HK-2 (cell line): ENCODE measurements around the gene INPP5A.
"Not testable (repeated sequence)": the region's sequence is repeated elsewhere in the genome, so short reads cannot be mapped to it uniquely, and the experiment has no call there.

ENCODE experiments used
- DNase-seq: peaks from one replicate; pipeline ENCODE4 v3.0.0-alpha.2; 2018; ENCODE audit not compliant: unreplicated experiment

INPP5A gene

DNA sequence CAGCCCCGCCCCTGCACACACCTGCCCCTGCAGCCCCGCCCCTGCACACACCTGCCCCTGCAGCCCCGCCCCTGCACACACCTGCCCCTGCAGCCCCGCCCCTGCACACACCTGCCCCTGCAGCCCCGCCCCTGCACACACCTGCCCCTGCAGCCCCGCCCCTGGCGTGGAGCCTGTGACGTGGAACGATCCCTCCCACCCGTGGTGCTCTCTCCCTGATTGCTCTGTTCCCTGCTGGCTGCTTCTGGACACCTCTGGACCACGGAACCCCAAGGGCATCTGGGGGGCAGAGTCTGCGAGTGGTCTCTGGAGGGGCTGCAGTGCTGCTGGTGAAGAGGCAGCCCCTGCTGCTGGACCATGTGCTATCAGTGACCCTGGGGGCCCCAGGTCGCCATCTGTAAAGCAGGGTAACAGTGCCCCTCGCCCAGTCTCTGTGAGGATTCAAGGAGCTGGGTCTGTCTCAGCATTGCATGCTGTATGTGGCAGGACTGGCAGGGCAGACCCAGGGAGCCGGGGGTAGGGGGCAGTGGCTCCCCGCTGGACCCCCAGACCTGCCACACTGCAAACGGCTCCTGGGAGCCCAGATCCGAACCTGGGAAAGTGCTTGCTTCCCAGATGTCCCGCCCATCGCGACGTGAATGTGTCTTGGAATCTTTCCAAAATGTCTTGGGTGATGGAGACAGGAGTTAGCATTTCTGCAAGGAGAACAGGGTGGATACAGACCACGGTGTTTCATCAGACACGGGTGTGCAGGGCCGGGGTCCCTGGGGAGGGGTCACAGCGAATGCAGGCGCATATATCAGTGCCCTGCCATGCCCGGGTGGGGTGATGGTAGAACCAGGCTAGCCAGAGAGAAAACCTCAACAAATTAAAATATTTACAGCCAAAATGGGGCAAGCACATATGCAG is 276.2 kb downstream of the INPP5A start:
- DNase-seq: no peak

DNA sequence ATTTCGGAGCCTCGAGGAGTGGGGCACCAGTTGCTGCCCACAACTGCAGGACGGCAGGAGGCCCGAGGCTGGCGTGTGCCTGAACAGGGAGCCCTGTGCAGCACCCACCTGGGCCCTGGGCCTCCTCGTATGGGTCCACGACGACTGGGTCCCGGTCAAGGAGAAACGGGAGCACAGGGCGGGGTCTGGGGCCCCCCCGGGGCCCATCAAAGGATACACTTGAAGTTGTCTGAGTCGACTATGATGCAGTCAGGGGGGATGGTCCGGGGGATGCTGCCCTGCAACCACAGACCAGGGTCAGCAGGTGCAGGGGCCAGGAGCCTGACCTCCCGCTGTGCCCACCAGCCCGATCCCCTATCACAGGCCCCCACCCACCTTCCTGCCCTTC is 276.9 kb downstream of the INPP5A start:
- no peak for DNase-seq

DNA sequence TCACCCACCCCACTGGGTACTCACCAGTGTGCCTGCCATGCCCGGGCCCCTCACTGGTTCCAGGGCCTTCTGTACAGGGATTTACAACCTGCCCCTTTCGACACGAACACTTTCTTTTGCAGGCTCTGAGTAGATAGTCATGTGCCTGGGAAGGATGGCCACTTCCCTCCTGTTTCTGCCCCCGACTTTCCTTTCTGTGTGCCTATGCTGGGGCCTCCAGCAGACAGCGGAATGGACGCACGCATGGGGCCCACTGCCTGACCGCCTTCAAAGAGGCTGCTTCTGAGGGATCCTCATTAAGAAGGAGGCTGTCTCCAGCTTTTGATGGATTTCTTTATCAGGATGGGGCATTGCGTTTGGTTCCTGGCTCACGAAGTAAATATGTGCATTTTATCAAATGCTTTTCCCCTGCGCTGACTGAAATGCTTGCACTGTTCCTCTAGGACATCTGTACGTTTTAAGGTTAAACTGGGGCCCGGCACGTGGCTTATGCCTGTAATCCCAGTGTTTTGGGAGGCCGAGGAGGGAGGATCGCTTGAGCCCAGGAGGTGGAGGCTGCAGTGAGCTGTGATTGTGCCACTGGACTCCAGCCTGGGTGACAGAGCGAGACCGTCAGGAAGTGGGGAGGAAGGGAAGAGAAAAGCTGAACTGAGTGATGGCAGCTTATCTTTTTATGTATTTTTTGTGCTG is 277.7 kb downstream of the INPP5A start:
- DNase-seq: no peak

DNA sequence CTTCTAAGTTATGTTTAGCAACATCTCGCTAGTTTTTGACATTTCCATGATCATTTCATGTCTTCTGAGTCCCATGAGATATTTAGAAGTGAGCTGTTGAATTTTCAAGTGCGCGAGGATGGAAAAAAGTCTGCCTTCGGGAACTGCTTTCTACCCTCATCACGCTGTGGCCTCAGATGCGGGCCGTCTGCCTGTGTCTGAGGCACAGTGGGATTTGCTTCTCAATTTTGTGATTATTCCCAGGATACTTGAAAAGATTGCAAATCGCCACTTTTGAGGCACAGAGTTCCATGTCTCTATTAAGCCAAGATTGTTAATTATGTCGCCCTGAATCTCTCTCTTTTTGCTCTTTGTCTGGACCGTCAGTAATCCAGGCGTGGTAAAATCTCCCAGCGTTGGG is 279.1 kb downstream of the INPP5A start:
- DNase-seq: no peak

DNA sequence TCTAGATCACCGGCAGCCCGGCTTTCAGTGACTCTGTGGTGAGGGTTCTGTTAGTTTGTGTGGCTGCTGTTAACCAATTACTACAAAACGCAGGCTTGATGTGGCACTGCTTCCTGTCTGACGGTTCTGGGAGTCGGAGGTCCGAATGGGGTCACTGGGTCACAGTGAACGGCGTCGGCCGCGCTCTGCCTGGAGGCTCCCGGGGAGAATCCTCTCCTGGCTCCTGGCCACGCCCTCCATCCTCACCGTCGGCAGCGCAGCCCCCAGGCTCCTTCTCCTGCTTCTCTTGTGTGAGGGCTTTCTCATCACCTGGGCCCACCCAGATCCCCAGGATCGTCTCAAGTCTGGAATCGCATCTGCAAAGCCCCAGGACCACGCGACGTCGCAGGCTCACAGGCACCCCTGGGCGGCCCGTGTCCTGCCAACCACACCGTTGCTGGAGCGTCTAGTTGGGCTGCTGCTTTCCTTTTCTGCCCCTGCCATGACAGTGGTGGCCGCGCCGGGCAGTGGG is 280.2 kb downstream of the INPP5A start:
- DNase-seq: no peak

DNA sequence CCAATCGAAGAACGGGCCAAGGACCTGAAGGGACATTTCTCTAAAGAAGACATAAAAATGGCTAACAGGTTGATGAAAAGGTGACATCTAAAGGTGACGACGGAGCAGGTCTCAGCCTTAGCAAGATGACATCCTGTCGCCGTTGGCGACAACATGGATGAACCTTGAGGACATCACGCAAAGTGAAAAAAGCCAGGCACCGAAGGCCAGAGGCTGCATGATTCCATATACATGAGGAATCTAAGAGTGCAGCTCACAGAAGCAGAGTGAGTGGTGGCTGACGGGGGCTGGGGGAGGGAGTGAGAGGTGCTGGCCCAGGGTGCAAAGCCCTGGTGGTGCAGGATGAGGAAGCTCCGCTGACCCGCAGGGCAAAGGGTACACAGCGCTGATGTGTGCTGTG is 282.5 kb downstream of the INPP5A start:
- no peak for DNase-seq

DNA sequence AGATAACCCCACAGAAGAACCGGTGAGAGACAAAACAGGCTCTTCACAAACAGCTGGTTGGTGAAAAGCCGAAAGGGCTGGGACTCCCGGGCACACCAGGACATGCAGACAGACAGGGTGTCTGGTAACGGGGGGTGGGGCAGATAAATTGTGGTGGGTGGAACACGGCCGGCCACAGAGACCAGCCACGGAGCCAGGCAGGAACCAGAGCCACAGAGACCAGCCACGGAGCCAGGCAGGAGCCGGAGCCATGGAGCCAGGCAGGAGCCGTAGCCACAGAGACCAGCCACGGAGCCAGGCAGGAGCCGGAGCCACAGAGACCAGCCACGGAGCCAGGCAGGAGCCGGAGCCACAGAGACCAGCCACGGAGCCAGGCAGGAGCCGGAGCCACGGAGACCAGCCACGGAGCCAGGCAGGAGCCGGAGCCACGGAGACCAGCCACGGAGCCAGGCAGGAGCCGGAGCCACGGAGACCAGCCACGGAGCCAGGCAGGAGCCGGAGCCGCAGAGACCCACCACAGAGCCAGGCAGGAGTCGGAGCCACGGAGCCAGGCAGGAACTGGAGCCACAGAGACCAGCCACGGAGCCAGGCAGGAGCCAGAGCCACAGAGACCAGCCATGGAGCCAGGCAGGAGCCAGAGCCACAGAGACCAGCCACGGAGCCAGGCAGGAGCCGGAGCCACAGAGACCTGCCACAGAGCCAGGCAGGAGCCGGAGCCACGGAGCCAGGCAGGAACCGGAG is 288.4 kb downstream of the INPP5A start:
- not testable (repeated sequence) for DNase-seq

DNA sequence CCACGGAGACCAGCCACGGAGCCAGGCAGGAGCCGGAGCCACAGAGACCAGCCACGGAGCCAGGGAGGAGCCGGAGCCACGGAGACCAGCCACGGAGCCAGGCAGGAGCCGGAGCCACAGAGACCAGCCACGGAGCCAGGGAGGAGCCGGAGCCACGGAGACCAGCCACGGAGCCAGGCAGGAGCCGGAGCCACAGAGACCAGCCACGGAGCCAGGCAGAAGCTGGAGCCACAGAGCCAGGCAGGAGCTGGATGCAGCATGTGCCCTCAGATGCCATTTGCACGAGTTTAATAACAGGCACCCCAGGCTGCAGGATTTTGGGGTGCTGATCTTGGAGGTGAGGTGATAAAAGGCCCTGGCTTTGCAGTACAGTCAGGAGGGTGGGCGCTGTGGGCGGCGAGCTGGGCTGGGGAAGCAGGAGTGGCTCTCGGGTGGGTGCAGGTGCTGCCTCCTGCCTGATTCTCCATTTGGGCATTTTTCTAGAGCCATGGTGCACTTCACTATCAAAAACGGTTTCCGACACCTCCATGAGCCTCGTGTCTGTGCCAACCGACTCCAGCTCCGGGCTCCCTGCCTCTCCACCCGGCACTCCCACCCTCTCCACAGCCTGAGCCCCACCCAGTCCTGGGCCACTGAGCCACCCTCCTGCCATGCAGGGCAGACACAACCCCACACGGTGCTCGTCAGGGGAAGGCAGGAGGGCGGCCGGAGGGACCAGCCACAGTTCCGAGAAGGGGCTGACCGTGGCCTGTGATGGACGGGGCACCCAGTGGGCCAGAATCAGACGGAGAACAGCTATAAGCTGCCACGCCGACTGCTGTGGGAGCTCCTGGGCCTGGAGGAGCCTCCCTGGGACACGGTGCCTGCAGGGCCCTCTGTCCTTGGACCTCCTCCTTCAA is 289.2 kb downstream of the INPP5A start:
- no peak for DNase-seq

DNA sequence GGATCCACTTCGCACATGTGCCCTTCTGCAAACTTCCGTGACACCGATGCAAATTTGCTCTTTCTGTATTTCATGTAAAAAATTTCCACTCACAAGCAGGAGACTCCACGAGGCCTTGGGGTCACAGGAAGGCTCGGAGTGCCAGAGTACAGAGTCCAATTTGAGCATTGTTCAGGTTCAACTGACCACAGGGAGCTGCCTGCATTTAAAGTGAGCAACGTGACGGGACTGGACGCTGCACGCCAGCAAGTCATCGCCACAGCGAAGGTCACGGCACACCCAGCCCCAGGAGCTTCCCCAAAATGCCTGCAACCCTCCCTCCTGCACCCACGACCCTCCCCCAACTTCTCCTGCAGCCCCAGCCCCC is 289.8 kb downstream of the INPP5A start:
- no peak for DNase-seq

DNA sequence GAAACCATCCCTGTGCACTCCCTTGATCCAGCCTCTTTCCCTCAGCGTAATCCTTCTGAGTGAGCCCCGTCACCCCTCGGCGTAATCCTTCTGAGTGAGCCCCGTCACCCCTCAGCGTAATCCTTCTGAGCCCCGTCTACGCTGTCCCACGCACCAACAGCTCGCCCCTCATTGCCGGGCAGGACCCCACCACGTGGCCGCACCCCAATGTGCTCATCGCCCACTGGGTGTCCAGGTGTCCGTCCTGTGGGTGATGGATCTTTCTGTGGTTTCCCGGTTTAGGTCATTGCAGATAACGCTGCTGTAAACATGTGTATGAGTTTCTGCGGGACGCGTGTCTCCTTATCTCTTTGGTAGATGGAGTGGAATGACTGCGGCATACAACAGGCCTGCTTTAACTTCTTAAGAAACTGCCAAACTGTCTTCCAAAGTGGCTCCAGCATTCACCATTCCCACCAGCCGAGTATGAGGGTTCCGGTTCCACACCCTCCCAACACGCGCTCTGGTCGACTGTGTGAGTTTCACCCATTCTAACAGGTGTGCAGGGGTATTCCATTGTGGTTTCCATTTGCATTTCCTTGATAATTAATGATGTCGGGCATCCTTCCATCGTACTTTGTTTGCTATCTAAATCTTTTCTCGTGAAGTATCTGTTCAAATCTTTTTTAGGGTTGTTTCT is 290.4 kb downstream of the INPP5A start:
- DNase-seq: no peak

DNA sequence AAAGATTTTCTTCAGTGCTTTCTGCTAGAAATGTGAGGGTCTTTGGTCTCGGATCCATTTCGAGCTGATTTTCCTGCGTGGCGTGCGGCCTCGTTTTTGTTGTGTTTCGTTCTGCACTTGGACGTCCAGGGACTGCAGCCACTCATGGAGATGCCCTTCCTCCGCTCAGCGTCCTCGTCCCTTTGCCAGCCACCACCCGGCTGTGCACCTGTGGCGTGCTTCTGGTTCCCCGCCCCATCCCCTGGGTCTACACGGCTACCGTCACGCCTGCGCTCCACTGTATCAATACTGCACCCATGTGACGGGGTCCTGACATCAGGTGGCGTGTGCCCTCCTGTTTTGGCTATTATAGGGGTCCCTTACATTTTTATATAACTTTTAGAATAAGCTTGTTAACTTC is 291.1 kb downstream of the INPP5A start:
- no peak for DNase-seq

DNA sequence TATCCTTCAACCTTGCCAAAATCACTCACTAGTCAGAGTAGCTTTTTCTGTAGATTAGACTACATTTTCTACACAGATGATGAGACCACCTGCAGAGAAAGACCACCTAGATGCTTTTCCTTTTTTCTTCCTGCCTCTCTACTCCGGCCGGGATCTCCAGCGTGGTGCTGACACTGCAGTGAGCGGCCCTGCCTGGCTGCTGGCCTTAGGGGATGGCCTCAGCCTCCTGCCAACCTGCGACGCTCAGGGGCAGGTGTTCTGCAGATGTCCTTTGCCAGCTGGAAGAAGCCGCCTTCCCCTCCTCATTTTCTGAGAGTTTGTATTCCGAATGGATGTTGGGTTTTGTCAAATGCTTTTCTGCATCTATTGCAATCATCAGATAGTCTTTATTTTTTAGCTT is 291.8 kb downstream of the INPP5A start:
- DNase-seq: no peak

DNA sequence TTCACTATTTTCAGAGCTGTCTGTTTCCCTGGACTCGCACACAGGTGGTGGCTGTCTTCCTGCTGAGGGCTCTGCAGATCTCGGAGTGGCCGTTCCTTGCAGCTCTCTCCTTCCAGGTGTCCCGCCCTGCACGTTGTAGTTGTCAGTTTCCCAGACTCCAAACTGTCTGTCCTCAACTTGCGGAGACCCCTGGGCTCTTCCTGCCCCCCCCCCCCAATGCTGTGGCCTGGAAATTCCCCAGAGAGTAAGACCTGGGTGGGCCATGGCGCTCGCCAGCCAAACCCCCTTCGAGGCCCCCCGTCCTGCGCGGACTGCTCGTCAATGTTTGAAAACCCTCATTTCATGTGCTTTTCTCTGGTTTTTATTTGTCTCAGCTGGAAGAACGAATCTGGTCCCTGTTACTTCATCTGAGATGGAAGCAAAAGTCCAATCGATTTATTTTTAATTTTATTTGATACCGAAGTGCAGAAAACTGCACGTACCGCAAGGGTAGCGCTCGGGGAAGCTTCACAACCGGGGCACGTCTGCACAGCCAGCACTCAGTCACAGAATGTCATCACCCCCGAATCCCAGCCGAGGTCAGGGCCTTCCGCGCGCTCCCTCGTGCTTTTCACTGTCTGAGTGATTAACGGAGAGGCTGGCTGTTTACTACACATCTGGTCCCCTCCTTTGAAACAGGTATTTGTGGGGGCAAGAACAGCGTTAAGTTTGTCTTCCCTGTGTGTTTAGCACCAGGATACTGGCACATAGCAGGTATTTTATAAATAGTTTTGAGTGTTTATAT is 294.8 kb downstream of the INPP5A start:
- no peak for DNase-seq
